Activated CD4-positive, CD25-positive, alpha-beta regulatory T cell treated with anti-CD3 and anti-CD28 coated beads, Interleukin-2, amount 50 U/mL, for 72 hours (primary cell): ENCODE measurements around the gene AGAP3.

Experiments used
- DNase-seq: peaks from one replicate; pipeline ENCODE4 v3.0.0; 2021

Gene AGAP3

GRCh38 chr7:151168787-151169162, 82.5 kb downstream of the AGAP3 start:
- DNase-seq: no peak

DNA sequence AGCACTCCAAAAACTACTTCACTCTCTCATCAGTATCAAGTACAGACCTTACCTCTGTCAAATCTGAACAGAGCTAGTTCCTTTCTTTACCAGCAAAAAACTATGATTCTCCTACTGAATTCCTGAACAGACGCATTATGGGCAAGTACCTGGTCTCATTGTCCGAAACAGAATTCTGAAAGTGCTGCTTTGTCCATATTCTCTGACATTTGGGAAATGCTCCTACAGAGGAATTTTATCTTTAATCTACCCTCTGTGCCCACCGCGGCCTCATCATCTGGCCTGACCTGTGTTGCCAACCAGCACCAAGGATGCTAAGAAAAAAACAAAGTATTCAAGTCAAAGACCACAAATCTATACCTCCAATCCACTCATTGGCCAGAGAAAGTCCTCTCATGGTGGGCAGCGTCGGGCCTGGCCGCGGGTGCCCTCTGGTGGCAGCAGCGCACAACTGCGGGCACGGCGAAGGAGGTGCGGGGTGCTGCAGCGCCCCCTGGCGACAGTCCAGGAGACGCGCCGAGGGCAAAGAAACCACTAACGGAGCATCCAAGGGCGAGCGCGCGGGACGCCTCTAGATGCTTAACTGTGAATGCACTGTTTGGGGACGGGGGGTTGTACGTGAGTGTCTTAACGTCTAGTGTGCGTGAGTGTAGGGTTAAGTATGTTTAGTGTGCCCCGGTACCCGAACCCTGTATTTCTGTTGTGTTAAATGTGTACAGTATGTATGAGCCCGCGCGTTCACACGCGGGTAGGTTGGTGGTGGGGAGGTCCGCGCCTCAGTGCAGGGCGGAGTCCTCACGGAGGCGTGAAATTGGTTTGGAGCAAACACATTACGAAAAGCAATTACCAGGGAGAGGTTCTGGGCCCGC, 86.2 kb downstream of the AGAP3 start:
- peak; percentile 86 for DNase-seq

DNA sequence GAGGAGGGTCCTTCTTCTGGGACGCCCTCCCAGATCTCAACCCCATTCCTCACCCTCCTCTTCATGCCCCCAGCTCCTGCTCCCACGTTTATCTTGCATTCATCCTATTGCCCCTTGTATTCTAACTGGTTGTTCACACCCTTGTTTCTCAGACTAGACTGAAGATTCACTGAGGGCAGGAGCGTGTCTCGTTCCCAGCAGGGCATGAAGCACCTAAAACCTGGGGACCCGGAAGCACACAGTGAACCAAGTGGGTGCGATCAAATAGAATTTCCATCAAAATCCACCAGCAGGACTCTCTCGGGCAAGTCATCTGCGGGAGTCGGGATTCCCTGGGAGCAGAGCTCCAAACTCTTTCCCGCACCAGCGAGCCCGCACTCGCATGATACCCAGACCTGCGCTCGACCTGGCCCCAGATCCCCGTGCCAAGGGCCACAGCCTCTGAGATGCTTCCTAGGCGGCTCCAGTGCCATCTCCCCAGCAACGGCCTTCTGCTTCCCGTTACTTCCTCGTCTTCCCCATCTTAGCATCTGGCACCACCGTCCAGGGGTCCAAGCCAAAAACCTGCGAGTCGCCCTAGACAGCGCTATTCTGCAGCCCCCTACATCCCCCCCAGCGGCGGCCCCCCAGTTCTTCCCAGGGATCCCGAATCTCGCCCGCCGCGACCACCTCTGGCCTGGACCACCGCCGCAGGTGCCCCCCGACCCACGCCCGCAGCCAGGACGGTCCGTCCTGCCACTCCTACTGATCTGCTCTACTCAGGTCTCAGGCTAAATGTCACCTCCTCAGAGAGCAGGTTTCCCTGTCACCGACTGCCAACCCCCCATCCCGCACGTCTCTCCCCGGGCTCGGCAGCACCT, 87.3 kb downstream of the AGAP3 start:
- no peak for DNase-seq

DNA sequence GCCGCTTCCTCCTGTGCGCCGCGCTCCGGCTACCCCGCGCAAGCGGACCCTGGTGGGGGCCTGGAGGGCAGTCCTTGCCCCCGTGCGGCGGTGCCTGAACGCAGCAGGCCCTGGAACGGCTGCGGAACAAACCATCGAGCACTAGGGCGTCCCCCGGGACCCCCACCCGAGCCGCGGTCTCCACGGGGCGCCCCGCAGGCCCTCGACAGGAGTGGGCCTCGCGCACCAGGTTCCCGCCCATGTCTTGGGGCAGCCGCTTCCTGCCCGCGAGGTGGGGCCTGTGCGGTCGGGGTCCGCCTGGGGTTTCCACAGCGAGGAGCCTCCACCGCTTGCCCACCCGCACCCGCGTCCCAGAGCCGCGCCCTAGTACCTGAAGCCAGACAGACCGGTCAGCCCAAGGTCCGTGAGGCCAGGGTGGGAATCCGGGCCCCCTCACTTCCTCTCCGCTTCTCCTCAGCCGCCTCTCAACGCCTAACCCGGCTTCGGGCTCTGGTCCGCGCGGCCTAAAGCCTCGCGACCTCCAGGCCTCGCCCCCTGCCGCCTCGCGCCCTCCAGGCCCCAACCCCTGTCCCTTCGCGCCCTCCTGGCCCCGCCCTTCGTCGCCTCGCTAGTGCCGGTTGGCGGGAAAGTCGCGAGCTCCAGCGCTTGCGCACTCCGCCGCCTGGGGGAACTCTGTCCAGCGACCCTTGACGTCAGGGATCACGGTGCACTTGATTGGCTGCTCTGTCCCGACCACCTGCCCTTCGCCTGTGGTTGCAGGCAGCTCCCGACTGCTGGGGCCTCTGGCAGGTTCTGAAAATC, 88.2 kb downstream of the AGAP3 start:
- DNase-seq: no peak

- no peak for DNase-seq
Measured at GRCh38 chr7:151175047-151175792, 88.9 kb downstream of the AGAP3 start.

GRCh38 chr7:151175793-151176311, 89.6 kb downstream of the AGAP3 start:
- no peak for DNase-seq

DNA sequence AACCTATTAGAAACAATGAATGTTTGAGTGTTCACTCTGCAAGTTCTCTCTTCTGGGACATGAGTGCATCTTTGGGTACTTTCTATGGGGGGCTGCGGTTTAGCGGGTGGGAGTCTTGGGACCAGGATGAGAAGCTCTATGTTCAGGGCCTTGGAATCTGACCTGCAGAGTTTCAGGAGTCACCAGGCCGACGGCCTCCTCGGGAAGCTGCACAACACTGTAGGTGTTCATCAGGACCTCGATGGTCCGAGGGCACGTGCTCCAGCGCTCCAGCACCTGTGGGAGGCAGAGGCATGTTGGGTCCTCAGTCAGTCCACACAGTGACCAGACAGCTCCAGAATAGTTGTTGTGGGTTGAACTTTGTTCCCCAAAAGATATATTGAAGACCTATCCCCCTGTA, 90.1 kb downstream of the AGAP3 start:
- DNase-seq: no peak

- no peak for DNase-seq
Measured at GRCh38 chr7:151177310-151177709, 91.0 kb downstream of the AGAP3 start.

DNA sequence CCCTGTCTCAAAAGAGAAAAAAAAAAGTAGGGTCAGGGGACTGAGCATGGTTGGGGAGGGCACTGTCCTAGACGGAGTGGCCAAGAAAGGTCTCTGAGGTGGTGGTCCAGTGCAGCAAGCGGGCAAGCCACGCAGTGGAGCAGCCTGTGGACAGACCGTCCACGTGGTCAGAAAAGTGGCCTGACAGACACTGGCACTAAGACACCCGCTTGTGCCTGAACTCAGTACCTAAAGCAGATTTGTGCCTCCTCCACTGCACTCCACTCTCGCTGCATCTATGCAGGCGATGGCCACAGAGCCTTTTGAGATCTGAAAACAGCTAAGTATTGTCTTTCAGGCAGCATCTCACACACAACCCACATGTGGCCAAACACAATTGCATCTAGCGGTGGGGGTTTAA, 92.0 kb downstream of the AGAP3 start:
- DNase-seq: no peak

DNA sequence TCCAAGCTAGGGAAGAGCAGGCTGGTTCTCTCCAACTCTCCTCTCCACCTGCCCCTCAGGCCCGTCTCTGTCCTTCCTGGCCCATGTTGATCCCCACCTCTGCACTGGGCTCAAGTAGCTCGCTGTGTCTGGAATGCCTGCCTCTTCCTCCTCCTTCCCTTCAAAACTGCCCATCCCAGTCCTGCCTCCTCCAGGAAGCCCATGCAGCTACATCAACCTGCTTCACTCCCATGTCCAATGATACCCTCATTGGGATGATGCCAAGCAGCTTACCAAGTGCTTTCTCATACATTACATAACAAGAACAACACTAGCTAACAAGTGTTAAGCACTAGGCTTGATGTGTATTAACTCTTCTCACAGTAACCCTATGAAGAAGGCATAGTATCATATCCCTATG, 92.6 kb downstream of the AGAP3 start:
- DNase-seq: no peak

DNA sequence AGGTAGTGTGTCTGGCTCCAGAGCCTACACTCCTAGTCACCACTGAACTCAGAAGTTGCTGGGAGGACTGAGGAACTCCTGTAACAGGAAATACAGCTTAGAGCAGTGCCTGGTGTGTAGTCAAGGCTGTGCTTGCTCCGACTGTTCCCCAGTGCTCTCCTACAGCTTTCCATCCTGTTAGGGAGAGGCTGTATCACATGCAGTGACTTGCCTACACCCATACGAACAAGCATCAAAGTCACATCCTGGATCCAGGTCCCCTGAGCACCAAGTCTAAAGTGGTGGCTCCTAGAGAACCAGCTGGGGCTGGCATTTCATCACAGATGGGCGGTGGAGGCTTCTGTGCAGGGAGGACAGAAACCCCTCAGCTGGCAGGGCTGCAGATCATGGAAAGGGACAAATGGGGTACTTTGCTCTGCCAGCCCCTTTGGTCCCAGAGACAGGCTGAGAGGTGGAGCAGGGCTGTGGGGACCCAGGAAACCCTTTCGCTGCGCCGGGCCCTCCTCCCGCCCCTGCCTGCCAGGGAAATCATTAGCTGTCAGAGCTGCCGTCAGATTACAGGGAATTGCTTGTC, 93.1 kb downstream of the AGAP3 start:
- no peak for DNase-seq

DNA sequence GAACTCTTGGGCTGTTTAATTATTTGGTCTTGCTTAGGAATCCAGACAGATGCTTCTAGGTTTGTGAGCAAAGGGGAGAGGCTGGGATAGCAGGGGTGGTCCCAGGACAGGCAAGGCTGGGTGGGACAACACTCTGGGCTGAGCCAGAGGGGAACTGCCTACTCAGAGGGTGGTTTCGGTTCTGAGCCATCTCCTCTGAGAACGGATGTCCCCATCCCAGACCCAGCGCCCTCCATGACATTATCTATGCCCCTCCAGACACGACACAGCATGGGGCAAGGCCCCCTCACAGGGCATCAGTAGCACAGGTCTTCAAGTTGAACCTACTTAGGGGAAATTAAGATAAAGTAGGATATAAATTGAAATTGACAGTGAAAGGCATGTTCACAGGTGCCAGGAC, 93.7 kb downstream of the AGAP3 start:
- DNase-seq: no peak

DNA sequence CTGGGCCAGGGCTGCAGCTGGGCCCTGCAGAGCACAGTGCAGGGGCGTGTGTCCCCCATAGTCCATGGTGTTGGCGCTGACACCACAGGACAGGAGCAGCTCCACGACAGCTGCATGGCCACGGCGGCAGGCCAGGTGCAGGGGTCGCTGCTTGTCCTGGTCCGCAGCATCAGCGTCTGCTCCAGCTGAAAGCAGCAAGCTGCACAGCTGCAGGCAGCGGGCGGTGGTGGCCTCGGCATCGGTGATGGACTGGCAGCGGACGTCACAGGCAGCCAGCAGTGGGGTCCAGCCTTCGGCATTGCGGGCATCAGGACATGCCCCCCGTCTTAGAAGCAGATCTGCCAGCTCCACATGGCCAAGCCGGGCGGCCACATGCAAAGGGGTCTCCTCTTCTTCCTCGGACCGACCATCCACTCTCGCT, 94.7 kb downstream of the AGAP3 start:
- no peak for DNase-seq

DNA sequence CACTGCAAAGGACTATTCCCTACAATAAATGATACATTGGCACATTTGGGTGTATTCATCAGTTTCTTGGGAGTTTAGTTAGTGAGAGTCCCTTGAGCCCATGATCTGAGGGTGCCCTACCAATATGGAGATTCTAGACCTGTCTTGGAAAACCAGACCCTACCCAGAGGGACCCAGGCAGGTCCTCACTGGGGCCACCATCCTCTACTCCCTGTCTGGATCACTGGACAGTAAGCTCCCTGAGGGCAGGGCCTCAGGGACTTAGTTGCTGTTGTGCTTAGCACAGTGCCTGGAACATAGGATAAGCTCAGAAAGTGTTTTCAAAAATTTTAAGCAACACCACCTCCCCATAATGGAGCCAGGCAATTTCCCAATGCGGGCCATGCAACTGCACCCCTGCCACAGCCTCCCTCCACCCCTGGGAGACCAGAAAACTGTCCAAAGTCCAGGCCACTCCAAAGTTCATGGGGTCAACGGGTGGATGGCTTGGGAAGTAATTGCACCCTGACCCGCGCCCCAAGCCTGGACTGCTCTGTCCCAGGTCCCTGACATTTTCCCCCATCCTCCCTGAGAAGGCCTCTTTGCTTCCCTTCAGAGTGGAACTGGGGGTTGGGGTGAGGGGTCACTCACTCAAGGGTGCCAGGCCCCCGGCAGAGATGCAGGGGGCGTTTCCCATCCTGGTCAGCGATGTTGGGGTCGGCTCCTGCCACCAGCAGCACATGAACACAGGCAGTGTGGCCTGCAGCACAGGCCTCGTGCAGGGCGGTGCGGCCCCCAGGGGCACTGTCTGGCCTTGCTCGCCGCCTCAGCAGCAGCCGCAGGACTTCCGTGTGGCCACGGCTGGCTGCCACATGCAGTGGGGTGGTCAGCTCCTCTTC, 99.7 kb downstream of the AGAP3 start:
- no peak for DNase-seq

GRCh38 chr7:151186640-151187408, 100.5 kb downstream of the AGAP3 start, which contains the start of gene ASB10:
ASB10 (minus strand) TSS chr7:151187250; CDS start chr7:151187130, 120 bp downstream.
- DNase-seq: no peak

DNA sequence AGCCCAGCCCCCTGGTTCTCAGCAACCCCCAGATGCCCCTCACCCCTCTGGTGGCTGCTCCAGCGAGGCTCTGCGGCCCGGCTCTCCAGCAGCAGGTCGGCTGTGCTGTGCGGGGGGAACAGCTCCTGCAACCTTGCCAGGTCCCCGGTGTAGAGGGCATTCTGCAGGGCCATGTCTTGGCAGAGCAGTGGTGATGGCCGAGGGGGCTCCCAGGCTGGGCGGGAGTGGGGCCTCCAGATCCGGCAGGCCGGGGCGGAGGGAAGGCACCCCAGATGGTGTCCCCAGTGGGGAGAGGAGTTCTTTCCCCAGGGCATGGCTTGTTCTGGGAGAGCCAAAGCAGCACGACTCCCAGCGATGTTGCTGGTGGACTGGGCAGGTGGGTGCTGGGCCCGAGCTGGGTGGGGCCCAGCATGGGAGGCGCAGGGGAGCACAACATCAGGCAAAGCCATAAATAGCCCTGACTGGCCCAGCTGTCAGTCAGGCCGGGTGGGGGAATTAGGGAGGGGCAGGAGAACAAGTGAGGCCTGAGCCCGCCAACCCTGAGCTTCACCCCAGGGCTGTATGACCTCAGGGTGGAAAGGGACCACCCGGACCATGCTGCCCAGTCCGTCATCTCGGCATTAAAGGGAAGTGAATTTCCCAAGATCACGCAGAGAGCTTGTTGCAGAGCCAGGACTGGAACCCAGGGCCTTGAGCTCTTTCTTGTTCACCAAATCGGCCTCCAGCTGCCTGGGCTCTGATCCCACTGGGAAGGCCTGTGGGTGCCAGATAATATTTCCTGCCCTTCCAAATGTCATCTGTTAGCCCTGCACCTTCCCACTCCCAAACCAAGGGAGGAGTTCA, 101.4 kb downstream of the AGAP3 start:
- DNase-seq: no peak

DNA sequence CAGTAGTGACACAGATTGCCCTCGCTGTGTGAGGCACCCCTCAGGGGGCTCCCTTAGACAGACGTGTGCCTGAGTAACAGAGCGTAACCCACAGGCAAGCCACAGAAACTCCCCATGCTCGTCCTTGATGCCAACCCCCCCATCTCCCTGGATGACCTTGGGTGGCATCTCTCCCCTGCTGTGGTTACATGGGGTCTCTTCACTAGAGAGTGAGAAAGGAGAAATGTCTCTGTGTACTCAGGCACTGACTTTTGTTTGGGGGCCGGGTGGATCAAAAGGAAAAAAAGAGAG, 101.9 kb downstream of the AGAP3 start:
- no peak for DNase-seq

DNA sequence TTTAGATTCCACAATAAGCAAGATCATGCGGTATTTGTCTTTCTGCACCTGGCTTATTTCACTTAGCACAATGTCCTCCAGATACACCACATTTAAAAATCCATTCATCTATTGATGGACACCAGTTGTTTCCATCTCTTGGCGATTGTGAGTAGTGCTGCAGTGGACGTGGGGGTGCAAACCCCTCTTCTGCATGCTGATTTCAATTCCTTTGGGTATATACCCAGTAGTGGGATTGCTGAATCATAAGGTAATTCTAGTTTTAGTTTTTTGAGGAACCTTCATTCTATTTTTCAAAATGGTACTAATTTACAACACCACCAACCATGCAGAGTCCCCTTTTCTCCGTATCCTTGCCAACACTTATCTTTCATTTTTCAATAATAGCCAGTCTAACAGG, 102.8 kb downstream of the AGAP3 start:
- no peak for DNase-seq

- no peak for DNase-seq
Measured at GRCh38 chr7:151191544-151191943, 105.3 kb downstream of the AGAP3 start.
